Activated CD8-positive, alpha-beta memory T cell treated with anti-CD3 and anti-CD28 coated beads, Interleukin-2, amount 10 ng/mL, durations not matched to agents 7 days and 5 days (primary cell): Measurements from ENCODE around the gene ALX3. TPM values are rescaled to one million over a fixed set of nuclear protein-coding genes. Genes with fewer than 3 reads are reported as not detected.
A peak's percentile ranks its signal among the peaks of the same experiment; 100 is the strongest.

Experiments
- ATAC-seq: fragments of 150-1000 bp; cut with Tn5 transposase; one replicate; pipeline ENCODE4 v1.10.0; 2021; ENCODE audit warnings: moderate library complexity
- CTCF ChIA-PET: fragments of 350-600 bp; sonication (Branson Sonifier 250); formaldehyde crosslinking; loops from one replicate; lab custom pipeline; 2021; ENCODE audit warnings: antibody characterized with exemption; lab: Charles Lee
- DNase-seq: peaks from one replicate; pipeline ENCODE4 v3.0.0-alpha.2; 2020
- H3K27ac Mint-ChIP-seq: one replicate; pipeline ENCODE4 v1.8.0; 2021; ENCODE audit warnings: mild to moderate bottlenecking, mixed read lengths
- H3K27me3 Mint-ChIP-seq: one replicate; pipeline ENCODE4 v1.8.0; 2021; ENCODE audit warnings: mixed read lengths
- H3K36me3 Mint-ChIP-seq: one replicate; pipeline ENCODE4 v1.8.0; 2021; ENCODE audit warnings: mild to moderate bottlenecking, mixed read lengths
- H3K4me1 Mint-ChIP-seq: one replicate; pipeline ENCODE4 v1.8.0; 2021; ENCODE audit warnings: mixed read lengths
- H3K4me3 Mint-ChIP-seq: one replicate; pipeline ENCODE4 v1.8.0; 2021; ENCODE audit warnings: mild to moderate bottlenecking, moderate library complexity, mixed read lengths
- H3K9me3 Mint-ChIP-seq: one replicate; pipeline ENCODE4 v1.8.0; 2022; ENCODE audit warnings: low read depth, mixed read lengths
- total RNA-seq, 2 experiments: library from RNA; stranded (reverse); gene quantifications; one replicate each; pipeline ENCODE4 v1.2.3, GENCODE V29; 2021

ALX3 gene
- total RNA-seq, 2 experiments from 2014 or later, result not detected

GRCh38 chr1:110100335-110100734, 29.9 kb upstream of the ALX3 start:
- no peak for DNase-seq
- Mint-ChIP-seq H3K36me3 (no peaks in the 10 kb centered on the region), H3K4me3 (no peak overlapping the region), H3K27me3 (peaks cover 22% of the 10 kb centered on the region), H3K4me1 (no peaks in the 10 kb centered on the region), H3K27ac (no peak overlapping the region), H3K9me3 (no peaks in the 10 kb centered on the region)
- CTCF ChIA-PET, result interaction anchor here (1.4 to 3.2 kb wide), 2 partner anchors 12 to 29 kb away, joined by 3 to 10 read pairs; no protein-coding TSS in a partner anchor
- no peak for ATAC-seq

GRCh38 chr1:110098222-110099026, 28.0 kb upstream of the ALX3 start:
- H3K9me3 Mint-ChIP-seq, result no peaks in the 10 kb centered on the region
- ATAC-seq (no peak), DNase-seq (no peak)
- CTCF ChIA-PET, result interaction anchor here (1.2 to 2.9 kb wide), 4 partner anchors 7 to 45 kb away, joined by 3 to 15 read pairs (median 6); no protein-coding TSS in a partner anchor
- H3K4me1 Mint-ChIP-seq, result no peaks in the 10 kb centered on the region
- H3K36me3 Mint-ChIP-seq, result no peaks in the 10 kb centered on the region
- H3K27ac Mint-ChIP-seq, result no peak overlapping the region
- H3K4me3 Mint-ChIP-seq, result no peak overlapping the region
- H3K27me3 Mint-ChIP-seq, result peaks cover 29% of the 10 kb centered on the region

- Mint-ChIP-seq H3K4me1 (no peaks in the 10 kb centered on the region), H3K4me3 (no peak overlapping the region), H3K9me3 (no peaks in the 10 kb centered on the region), H3K36me3 (no peaks in the 10 kb centered on the region), H3K27ac (no peak overlapping the region), H3K27me3 (peaks cover 32% of the 10 kb centered on the region)
- CTCF ChIA-PET, result interaction anchor here (1.0 to 2.9 kb wide), 5 partner anchors 8 to 44 kb away, joined by 3 to 15 read pairs (median 4); no protein-coding TSS in a partner anchor
- ATAC-seq (no peak), DNase-seq (no peak)
These were observed 27.2 kb upstream of the ALX3 start for GRCh38 chr1:110097507-110098221.

GRCh38 chr1:110094931-110095654, 24.6 kb upstream of the ALX3 start:
- CTCF ChIA-PET, result interaction anchor here (1.4 kb wide), 1 partner anchor 35 kb away, joined by 4 read pairs; no protein-coding TSS in a partner anchor
- Mint-ChIP-seq H3K27me3 (peaks cover 43% of the 10 kb centered on the region), H3K36me3 (no peaks in the 10 kb centered on the region), H3K9me3 (no peaks in the 10 kb centered on the region), H3K4me3 (no peak overlapping the region), H3K4me1 (no peaks in the 10 kb centered on the region), H3K27ac (no peak overlapping the region)
- ATAC-seq, result no peak
- no peak for DNase-seq

- no peak overlapping the region for H3K4me3 Mint-ChIP-seq
- CTCF ChIA-PET, result interaction anchor here (1.0 to 7.7 kb wide), 2 partner anchors 11 to 13 kb away, joined by 3 to 106 read pairs; no protein-coding TSS in a partner anchor
- H3K27me3 Mint-ChIP-seq, result peaks cover 37% of the 10 kb centered on the region
- no peaks in the 10 kb centered on the region for H3K9me3 Mint-ChIP-seq
- DNase-seq (no peak), ATAC-seq (no peak)
- peaks cover under 1% of the 10 kb centered on the region for H3K4me1 Mint-ChIP-seq
- no peaks in the 10 kb centered on the region for H3K36me3 Mint-ChIP-seq
- no peak overlapping the region for H3K27ac Mint-ChIP-seq
These were observed 22.5 kb upstream of the ALX3 start for GRCh38 chr1:110092991-110093390.

DNA sequence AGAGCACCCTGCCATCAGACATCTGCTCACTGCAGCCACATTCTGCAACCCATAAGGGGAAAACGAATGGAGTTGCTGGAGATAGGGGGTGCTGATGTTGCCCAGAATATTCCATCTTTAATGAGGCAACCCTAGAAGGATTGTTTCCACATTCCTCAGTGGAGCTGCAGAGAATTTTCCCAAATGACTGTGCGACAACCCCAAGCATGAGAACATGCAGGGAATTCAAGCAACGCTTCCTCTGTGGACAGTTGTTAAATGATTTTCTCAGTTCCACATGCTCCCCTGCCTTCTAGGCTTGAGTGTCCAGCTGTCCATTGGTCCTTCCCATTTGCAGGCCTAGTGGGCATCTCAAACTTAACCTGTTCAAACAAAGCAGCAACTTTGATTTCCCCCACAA, 21.3 kb upstream of the ALX3 start:
- Mint-ChIP-seq H3K4me3 (no peak overlapping the region), H3K27me3 (peaks cover 43% of the 10 kb centered on the region), H3K4me1 (peaks cover 2% of the 10 kb centered on the region), H3K36me3 (no peaks in the 10 kb centered on the region), H3K9me3 (no peaks in the 10 kb centered on the region), H3K27ac (no peak overlapping the region)
- DNase-seq, result no peak
- ATAC-seq, result no peak
- CTCF ChIA-PET, result interaction anchor here (0.7 to 7.7 kb wide), 3 partner anchors 9 to 21 kb away, joined by 3 to 106 read pairs (median 5); partner anchors contain the start of gene ALX3

GRCh38 chr1:110091381-110091780, 20.9 kb upstream of the ALX3 start:
- ATAC-seq, result no peak
- CTCF ChIA-PET, result interaction anchor here (0.7 to 7.7 kb wide), 5 partner anchors 9 to 62 kb away, joined by 3 to 106 read pairs (median 5); partner anchors contain the start of gene ALX3
- peaks cover 44% of the 10 kb centered on the region for H3K27me3 Mint-ChIP-seq
- no peak overlapping the region for H3K4me3 Mint-ChIP-seq
- DNase-seq, result no peak
- H3K27ac Mint-ChIP-seq, result no peak overlapping the region
- no peaks in the 10 kb centered on the region for H3K9me3 Mint-ChIP-seq
- no peaks in the 10 kb centered on the region for H3K36me3 Mint-ChIP-seq
- peaks cover 2% of the 10 kb centered on the region for H3K4me1 Mint-ChIP-seq

GRCh38 chr1:110089561-110090275, 19.2 kb upstream of the ALX3 start:
- ATAC-seq, result no peak
- Mint-ChIP-seq H3K4me1 (peaks cover 4% of the 10 kb centered on the region), H3K4me3 (no peak overlapping the region), H3K27ac (no peak overlapping the region), H3K27me3 (peaks cover 52% of the 10 kb centered on the region), H3K9me3 (no peaks in the 10 kb centered on the region), H3K36me3 (no peaks in the 10 kb centered on the region)
- no peak for DNase-seq
- CTCF ChIA-PET, result interaction anchor here (1.2 to 7.7 kb wide), 3 partner anchors 16 to 37 kb away, joined by 3 to 106 read pairs (median 5); no protein-coding TSS in a partner anchor

DNA sequence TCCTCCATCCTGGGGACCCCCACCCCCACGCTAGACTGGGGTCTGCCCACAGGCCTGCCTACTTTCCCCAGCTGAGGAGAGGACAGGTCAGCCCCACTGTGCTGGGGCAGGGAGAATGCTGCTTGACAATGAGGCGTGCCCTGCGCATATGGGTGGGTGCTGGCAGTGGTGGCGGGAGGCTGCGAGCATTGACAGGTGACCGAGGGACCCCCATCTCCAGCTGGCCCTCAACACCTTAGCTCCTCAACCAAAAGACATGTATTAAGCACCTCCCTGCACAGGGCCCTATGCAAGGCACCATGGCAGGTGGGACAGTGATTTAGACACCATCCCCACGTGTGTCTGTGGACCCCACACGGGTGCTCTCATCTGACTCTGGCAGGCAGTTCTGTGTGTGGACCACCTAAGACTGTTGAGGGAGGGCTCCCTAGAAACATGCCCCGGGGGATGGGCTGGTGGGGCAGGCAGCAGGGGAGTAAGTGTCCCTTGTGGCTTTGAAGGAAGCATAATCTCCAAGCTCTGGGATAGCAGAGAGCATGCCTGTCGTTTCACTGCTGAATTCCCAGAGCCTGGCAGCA, 18.4 kb upstream of the ALX3 start:
- Mint-ChIP-seq H3K27ac (no peak overlapping the region), H3K4me1 (peaks cover 8% of the 10 kb centered on the region), H3K36me3 (no peaks in the 10 kb centered on the region), H3K9me3 (no peaks in the 10 kb centered on the region), H3K27me3 (peaks cover 54% of the 10 kb centered on the region), H3K4me3 (no peak overlapping the region)
- DNase-seq (no peak), ATAC-seq (no peak)
- CTCF ChIA-PET, result interaction anchor here (0.8 to 7.7 kb wide), 21 partner anchors 8 to 371 kb away, joined by 3 to 106 read pairs (median 4); partner anchors contain the start of genes AHCYL1, ALX3 and STRIP1

GRCh38 chr1:110087812-110088738, 17.6 kb upstream of the ALX3 start:
- Mint-ChIP-seq H3K9me3 (no peaks in the 10 kb centered on the region), H3K36me3 (no peaks in the 10 kb centered on the region), H3K27ac (no peak overlapping the region), H3K4me1 (peaks cover 13% of the 10 kb centered on the region), H3K4me3 (no peak overlapping the region), H3K27me3 (peaks cover 57% of the 10 kb centered on the region)
- CTCF ChIA-PET, result interaction anchor here (0.7 to 7.7 kb wide), 30 partner anchors 9 to 408 kb away, joined by 3 to 106 read pairs (median 4); partner anchors contain the start of genes AHCYL1, ALX3 and STRIP1
- DNase-seq, result peak; percentile 67
- ATAC-seq, result peak; percentile 74

DNA sequence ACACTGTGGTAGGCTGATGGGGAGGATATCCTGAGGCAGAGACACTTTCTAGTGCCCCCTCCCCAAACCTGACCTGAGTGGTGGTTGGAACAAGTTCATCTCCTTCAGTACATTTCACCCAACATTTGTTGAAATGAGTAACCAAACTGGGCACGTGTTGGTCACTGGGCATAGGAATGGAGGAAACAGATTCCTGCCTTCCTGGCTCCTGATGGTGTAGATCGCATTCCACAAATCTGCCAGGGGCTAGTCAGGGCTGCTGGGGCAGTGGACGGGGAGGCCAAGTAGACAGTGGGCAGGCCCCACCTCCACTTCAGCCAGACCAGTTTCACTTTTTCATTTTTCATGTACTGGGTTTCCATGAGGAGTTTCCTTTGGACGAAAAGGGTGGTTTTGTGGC, 16.5 kb upstream of the ALX3 start:
- H3K4me3 Mint-ChIP-seq, result no peak overlapping the region
- CTCF ChIA-PET, result interaction anchor here (1.3 to 7.7 kb wide), 7 partner anchors 14 to 52 kb away, joined by 3 to 106 read pairs (median 7); partner anchors contain the start of gene STRIP1
- H3K27me3 Mint-ChIP-seq, result peaks cover 57% of the 10 kb centered on the region
- DNase-seq (no peak), ATAC-seq (no peak)
- H3K9me3 Mint-ChIP-seq, result no peaks in the 10 kb centered on the region
- H3K4me1 Mint-ChIP-seq, result peaks cover 17% of the 10 kb centered on the region
- H3K27ac Mint-ChIP-seq, result no peak overlapping the region
- no peaks in the 10 kb centered on the region for H3K36me3 Mint-ChIP-seq
